GM19438 (cell line): ENCODE measurements around the gene IFNGR1.

ENCODE experiments used
- ATAC-seq: cut with Tn5 transposase; IDR thresholded peaks from one replicate; pipeline ENCODE4 v1.9.1; 2021; ENCODE audit warnings: low read depth; ENCODE audit not compliant: unreplicated experiment

IFNGR1 gene

DNA sequence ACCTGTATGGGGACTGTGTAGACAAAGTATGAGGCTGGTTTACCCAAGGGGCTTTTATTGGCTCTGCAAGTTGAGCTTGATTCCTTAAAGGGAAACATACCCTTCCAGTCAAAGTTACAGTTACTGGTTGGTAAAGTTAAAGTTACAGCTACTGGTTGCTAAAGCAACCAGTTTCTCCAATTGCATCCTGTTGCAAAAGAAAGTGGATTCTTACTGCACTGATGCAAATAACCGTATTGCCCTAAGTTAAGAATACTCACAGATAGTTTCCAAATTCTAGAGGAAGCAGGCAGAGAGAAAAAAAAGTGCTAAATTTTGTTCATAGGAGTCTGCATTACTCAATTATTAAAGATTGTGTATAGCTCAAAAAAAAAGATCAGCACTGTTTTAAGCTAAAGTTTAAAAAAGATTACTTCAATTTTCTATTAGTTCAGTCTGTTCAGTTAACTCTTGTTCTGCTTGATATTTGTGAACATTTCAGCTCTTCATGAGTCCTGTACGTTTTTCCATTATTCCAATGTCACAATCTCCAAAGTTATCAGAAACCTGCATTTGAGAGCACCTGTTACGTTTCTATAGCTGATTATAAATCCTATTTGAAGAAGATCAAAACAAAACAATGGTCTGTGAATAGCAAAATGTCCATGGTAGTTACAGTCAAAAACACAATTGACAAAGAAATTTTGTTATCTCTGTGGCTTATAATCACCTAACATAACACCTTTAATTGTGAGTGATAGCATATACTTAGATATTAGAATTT is 37.1 kb downstream of the IFNGR1 start:
- ATAC-seq: no peak

DNA sequence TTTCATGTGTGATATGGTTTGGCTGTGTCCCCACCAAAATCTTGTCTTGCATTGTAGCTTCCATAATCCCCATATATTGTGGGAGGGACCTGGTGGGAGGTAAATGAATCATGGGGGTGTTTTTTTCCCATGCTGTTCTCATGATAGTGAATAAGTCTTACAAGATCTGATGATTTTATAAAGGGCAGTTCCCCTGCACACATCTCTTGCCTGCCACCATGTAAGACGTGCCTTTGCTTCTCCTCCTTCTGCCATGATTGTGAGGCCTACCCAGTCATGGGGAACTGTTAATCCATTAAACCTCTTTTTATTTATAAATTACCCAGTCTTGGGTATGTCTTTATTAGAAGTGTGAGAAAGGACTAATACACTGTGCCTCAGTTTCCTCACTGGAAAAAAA is 41.6 kb downstream of the IFNGR1 start:
- no peak for ATAC-seq

DNA sequence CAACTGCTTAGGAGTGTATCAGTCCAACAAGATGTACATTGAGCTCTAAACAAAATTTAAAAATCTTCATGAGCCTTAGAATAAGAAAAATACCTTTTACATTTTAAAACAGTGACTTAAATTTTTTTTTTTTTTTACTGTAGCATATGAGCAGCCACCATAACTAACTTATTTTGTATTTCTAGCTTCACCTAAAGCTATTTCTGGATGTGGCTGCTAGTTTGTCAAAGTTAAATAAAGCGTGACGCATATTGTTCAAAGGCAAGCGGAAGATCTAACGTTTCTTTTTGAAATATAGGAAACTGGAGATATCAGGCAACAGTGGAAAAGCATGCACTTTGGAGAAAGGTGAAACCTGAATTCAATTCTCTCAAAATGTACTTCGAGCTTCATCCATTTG is 42.5 kb downstream of the IFNGR1 start:
- no peak for ATAC-seq

DNA sequence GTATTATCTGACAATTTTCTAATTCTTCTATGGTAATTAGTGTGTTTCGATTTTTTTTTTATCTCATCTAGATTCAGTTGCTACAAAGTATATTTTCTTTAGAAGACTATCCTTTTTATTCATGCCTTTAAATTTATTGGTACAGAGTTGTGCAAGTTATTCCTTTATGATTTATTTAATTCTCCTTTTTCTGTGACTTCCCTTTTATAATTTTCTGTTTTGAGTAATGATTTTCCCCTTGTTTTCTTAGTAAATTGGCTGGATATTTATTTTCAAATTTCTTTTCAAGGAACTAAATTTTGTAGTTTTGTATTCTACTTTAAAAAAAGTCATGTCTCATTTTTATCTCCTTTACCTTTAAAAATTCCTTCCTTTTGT is 43.3 kb downstream of the IFNGR1 start:
- no peak for ATAC-seq

DNA sequence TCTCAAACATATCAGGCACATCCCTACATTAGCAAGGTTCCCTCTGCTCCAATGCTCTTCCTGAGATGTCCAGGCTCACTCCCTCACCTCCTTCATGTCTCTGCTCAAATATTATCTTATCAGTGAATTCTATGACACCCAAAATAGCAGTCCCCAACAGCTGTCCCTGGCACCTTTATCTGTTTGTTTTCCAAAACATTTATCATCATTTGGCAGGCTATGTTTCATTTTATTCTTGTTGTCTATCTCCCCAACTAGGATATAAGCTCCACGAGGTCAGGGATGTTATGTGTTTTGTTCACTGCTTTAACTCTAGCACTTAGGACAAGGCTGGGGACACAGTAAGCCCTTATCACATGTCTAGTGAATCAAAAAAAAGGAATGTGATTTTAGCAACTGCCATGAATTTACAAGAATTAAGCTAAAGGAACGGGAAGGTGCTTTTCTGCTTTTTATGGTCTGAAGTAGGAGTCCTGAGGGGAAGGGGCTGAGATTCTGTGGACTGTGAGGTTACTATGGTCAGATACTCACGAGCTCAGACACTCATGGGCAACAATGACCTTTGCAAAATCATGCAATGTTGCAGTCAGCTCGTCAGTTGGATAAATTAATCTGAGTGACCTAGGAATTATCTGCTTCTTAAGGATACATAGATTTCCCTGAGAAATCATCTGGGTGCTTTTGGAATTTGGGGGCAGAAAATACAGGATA is 43.9 kb downstream of the IFNGR1 start:
- ATAC-seq: no peak

DNA sequence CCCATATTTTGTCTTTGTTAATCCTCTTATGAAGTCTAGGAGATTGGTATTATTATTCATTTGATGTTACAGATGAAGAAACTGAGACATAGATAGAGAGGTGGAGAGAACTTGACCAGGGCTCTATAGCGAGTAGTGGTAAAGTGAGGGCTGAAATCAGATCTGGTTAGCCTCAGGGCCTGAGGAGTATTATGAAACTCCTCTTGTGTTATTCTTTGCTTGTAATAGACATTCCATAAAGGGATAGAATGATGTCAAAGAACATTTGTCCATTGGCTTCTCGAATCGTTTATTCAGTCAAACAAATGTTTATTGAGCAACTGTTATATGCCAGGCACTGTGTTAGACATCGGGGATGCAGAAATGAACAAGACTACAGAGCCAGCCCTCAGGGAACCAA is 45.7 kb downstream of the IFNGR1 start, which contains the start of gene IL22RA2:
Gene IL22RA2, minus strand, starts transcription at position 144 of the 400 bp plus-strand sequence. CDS start 11,895 bp downstream, outside the sequence.
- no peak for ATAC-seq

DNA sequence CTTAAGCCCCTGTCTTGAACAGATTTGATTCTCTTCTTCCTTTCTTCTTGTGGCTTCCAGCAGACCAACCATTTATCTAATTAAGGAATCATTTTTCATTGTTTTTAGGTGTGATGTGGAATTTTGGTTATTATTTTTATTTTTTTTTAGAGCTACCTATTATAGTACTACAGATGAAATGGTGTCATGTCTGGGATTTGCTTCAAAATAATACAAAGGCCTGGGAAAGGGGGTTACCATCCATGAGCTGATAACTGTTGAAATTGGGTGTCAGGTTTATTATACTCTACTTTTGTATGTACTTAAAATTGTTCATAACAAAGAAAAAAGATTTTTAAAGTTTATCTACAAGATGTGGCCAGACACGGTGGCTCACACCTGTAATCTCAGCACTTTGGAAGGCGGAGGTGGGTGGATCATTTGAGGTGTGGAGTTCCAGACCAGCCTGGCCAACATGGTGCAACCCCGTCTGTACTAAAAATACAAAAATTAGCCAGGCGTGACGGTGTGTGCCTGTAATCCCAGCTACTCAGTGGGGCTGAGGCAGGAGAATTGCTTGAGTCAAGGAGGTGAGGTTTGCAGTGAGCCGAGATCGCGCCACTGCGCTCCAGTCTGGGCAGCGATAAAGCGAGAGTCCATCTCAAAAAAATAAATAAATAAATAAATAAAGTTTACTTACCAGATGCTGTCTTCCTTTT is 46.3 kb downstream of the IFNGR1 start:
- no peak for ATAC-seq

DNA sequence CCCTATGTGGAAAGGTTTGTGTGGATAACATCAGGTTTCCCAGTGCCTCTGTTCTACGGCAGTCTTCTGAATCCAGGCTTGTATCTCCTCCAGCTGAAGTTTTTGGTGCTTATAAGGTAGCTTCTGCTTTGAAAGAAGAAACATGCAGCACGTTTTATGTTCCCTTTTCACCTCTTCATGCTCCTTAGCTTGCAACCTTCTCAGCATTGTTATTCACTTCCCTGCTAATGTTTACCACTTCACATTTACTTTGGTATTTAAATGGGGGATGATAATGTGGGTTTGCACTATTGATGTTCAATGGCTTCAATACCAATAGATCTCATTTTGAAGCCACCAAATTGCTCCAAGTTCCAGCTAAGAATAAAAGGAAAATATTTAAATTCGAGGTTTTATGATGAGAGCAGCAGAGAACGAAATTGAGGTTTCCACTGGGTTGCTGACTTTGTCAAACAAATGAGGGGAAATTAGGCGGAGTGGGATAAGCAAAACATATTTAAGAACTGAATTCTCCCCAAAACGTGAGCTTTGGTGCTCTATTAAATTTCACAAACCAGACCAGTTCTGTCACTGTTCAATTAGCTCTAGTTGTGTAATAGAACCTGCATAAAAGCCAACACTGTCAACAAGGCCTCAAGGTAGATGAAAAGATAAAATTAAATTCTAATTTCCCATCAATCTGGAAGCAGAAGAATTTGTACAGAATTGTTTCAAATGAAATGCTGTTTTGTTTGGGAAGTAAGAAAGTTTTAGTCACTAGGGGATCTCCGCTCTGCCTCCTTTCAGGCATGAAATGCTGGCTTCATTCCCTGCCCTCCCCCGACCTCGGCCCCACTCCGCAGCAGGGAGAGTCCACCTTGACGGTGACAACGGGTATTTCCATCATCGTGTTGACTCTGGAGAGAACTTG is 47.1 kb downstream of the IFNGR1 start:
- no peak for ATAC-seq

DNA sequence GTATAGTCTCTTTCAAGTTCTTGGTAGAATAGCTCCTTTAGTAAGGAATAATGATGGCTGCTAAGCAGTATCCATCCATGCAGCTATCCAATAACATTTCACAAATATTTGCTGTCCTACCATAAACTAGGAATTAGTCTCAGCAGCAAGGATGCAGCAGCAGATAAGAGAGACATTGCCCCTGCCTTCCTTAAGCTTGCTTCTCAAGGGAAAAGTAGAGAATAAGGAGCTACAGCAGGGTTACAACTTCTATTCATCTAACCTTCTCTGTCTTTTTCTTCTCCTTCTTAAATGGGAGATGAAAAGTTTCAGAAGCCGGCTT is 48.2 kb downstream of the IFNGR1 start:
- no peak for ATAC-seq

DNA sequence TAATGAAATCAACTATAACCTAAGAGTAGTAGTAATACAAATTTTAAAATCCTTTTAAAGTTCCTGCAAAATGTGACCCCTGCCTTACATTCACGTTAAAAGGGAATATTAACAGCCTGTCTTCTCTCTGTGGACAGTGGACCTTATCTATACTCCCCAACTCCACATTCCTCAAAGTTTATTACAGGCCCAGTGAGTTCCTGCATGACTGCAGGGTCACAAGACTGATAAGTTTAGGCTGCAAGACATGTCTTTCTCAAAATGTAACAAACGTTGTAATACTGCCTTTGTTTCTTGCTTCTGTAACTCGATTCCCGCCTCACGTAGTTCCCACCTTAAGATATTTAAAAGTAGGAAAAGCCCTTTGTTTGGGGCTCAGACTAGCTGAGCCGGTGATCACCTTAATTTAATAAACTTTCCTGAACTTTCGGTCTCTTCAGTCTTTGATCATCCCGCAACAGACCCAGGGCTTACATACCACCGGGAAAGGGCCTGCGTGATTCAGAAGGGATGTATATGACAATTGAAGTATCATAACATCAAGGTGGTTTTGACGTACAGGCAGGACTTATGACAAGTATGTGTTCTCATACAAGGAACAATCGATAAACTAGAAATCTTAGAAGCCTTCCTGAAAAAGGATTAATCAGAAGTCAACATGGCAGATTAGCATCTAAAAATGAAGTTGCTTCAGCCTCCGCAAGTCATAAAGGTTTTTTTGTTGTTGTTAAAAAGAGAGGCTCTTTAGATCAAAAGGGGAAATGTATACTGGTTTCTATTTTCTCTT is 48.7 kb downstream of the IFNGR1 start:
- no peak for ATAC-seq

DNA sequence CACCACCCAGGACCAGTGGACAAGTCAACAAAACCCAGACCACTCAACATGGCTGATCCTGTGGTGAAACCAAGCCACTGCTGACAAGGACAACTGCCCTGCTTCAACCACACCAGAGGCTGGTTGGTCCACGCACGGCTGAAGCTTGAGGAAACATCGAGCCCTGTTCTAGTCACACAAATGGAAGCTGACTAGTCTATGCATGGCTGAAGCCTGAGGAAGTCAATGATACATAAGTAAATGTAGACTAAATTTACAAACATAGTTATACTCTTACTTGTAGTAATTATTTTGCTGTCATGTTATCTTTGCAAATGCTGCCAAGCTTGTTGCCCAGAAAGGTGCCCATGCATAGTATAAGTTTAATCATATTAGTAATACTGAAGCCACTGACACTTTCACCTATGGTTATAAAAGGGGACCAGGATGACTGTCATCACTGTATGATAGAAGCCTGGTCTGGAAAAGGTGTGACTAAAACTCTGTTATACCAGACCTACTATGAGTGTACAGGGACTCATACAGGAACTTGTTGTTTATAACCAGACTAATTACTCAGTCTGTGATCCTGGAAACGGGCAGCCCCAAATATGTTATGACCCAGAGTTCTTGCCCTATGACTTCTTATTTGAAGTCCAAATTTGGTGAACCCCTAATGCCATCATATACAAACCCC is 51.3 kb downstream of the IFNGR1 start:
- no peak for ATAC-seq

DNA sequence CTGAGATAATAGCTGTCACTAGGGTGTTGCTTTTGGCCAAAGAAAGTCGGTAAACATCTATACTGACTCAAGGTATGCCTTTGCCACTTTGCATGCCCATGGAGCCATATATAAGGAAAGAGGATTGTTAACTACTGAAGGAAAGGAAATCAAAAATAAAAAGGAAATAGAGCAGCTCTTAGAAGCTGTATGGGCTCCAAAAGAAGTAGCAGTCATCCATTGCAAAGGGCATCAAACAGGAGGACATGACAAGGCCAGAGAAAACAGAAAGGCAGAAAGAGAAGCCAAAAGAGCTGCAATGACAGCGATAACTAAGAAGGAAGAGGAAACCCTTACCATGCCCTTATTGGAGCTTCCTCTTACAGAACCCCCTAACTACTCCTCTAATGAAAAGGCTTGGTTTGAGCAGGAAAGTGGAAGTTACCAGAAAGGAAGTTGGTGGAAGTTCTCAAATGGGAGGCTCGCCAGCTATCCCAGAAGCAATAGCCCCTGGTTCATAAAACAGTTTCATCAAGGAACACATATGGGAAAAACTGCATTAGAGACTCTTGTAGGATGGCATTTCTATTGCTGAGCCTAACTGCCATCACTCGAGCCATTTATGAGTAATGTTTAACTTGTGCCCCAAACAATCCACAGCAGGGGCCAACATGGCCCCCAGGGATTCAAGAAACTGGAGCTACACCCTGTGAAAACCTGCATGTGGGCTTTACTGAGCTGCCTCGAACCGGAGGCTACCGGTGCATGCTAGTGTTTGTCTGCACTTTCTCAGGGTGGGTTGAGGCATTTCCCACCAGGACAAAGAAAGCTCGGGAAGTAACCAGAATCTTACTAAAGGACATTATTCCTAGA is 52.7 kb downstream of the IFNGR1 start:
- ATAC-seq: no peak

DNA sequence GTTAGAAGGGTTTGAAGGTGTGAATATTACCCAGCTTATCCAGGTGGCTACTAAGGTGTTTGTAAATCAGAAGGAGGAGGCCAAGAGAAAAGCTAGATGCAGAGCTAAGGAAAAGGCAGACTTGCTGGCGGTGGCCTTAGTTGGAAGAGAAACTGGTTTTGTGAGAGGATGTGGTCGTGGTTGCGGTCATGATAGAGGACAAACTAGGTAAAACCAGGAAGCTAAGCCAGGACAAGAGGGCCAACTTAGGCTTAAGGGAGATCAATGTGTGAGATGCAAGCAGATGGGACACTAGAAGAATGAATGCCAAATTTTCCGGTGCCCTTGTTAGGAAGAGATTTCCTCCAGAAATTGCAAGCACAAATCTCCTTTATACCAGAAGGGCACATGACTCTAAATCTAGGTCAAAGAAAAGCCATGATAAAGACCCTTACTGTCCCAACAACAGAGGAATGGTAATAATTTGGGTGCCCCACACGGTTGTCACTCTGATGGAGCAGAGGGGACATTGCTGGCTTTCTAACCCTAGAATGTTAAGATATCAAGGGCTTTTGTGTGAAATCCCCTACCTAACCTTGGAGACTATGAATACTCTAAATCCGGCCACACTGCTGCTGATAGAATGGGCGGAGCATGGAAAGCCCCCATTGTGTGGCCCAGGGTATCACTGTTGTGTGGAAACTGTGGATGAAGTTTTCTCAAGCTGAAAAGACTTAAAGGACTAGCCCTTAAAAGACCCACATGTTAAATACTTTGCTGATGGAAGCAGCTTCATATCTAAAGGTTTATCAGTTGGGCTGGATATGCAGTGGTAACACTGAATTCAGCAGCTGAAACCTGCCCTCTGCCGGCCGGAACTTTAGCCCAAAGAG is 53.6 kb downstream of the IFNGR1 start:
- peak; percentile 89 for ATAC-seq

DNA sequence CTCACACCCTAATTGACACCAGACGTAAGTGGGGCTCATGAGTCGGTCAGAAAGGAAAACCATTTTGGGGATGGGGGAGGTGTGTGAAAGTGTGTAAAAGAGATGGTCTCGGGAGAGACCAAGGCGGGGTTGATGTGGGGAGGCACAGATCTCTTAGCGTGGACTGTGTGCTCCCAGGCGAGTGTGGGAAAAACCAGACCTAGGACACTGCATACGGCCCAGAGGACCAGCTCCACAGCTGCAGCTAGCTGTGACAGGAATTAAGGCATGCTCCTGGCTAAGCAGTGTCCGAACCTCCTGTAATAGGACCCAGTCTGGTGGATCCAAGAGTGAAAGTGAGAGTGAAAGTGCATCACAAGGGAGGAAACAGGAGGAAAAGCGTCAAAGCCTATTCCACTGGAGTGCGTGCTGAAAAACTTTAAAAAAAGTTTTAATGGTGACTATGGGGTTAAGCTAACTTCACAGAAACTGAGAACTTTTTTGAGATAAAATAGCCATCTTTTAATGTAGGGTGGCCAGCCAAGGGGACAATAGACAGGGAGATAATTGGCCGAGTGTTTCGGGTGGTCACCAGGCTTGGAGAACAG is 55.4 kb downstream of the IFNGR1 start:
- ATAC-seq: no peak

DNA sequence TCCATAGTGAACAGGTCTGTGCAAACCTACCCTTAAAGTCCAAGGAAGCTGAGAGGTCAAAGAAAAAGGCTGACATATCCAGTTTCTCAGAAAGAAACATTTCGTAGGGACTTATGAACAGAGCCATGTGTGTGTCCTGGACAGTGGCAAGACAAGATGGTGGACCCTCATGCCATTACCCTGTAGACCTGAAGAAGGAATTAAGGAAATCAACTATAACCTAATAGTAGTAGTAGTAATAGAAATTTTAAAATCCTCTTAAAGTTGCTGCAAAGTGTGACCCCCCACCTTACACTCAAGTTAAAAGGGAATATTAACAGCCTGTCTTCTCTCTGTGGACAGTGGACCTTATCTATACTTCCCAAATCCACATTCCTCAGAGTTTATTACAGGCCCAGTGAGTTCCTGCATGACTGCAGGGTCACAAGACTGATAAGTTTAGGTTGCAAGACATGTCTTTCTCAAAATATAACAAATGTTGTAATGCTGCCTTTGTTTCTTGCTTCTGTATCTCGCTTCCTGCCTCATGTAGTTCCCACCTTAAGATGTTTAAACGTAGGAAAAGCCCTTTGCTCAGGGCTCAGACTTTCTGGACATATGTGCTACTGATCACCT is 56.4 kb downstream of the IFNGR1 start:
- no peak for ATAC-seq

DNA sequence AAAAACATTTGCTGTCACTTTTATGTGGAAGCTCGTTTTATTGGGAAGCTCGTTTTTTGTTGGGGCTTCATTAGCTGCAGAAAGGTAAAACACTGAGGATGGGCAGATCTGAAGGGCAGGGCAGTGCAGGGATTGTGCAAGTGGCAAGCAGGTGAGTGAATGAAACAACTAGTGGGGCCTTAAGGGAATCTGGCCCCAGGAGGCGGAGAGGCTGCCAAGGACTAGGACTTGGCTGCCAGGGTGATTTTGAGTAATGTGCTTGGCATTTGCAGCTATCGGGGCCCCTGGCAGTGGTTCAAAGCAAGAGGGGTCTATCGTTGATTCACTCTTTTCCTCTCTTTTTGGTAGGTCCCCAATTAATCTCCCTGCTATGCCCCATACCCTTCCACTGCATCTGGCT is 57.2 kb downstream of the IFNGR1 start:
- no peak for ATAC-seq

DNA sequence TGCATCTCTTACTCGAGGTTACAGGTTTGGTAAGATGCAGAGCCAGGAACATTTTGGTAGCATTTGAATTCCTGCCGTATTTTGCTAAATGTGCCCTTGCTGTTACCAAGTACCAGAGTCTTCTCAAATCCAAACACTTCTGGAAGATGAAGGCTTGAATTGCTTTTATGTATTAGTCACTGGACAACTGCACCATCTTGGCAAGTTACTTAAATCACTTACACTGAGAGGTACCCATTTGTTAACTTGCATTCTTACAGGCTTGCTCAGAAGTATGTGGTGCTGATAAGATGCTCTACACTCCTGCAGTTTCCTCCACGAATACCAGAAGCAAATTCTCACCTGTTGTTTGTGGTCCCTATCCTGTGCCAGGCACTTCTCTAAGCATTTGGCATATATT is 58.4 kb downstream of the IFNGR1 start:
- ATAC-seq: no peak
